ENCODE results near the gene TMEM201. TPM values are rescaled to one million over a fixed set of nuclear protein-coding genes. Genes with fewer than 3 reads are reported as not detected.

The TMEM201 gene
- total RNA-seq, 1 experiment from 2014 or later = 30.4 TPM

- H3K9me3 Mint-ChIP-seq = no peaks in the 10 kb centered on the region
- peaks cover 26% of the 10 kb centered on the region for H3K4me1 Mint-ChIP-seq
- H3K36me3 Mint-ChIP-seq = peaks cover 7% of the 10 kb centered on the region
- no peaks in the 10 kb centered on the region for H3K27me3 Mint-ChIP-seq (ENCODE audit: low read depth)
- H3K4me3 Mint-ChIP-seq = no peak overlapping the region
- ChIA-PET CTCF (interaction anchor here (3.0 kb wide), 1 partner anchor 20 kb away, joined by 10 read pairs; no protein-coding TSS in a partner anchor), POLR2A (no interaction called here)
- DNase-seq (ENCODE audit: low spot score) (no peak), ATAC-seq (no peak)
- peak overlapping the region; percentile 32; the same call in 1 of the 2 replicates for H3K27ac Mint-ChIP-seq
- TF ChIP-seq E2F4 (CRISPR knock-in tag; IDR thresholded peaks at IDR 0.05; ENCODE audit: borderline replicate concordance, low read depth) (no peak), ZNF423 (CRISPR knock-in tag; IDR thresholded peaks at IDR 0.05) (no peak), CBFB (CRISPR knock-in tag; IDR thresholded peaks at IDR 0.05; ENCODE audit: low read depth) (no peak), SMAD3 (CRISPR knock-in tag; IDR thresholded peaks at IDR 0.05; ENCODE audit: borderline replicate concordance) (no peak), CREM (CRISPR knock-in tag; IDR thresholded peaks at IDR 0.05) (no peak), STAT6 (CRISPR knock-in tag; conservative IDR thresholded peaks at IDR 0.05; ENCODE audit: low read depth) (no peak), SOX15 (CRISPR knock-in tag; IDR thresholded peaks at IDR 0.05) (no peak), ZMAT4 (CRISPR knock-in tag; IDR thresholded peaks at IDR 0.05) (no peak), E2F1 (CRISPR knock-in tag; IDR thresholded peaks at IDR 0.05) (no peak), PREB (CRISPR knock-in tag; IDR thresholded peaks at IDR 0.05; ENCODE audit: borderline replicate concordance) (no peak), USF2 (CRISPR knock-in tag; IDR thresholded peaks at IDR 0.05) (no peak)
Observed at GRCh38 chr1:9595968-9596340, 7.2 kb downstream of the TMEM201 start.

- CTCF ChIA-PET = interaction anchor here (3.0 kb wide), 1 partner anchor 19 kb away, joined by 10 read pairs; no protein-coding TSS in a partner anchor
Observed at GRCh38 chr1:9596415-9597123, 7.9 kb downstream of the TMEM201 start.

More at GRCh38 chr1:9596415-9597123, 7.9 kb downstream of the TMEM201 start:
- Mint-ChIP-seq H3K9me3 (no peaks in the 10 kb centered on the region), H3K4me3 (no peak overlapping the region), H3K4me1 (peaks cover 22% of the 10 kb centered on the region), H3K27ac (no peak overlapping the region; the same call in 1 of the 2 replicates), H3K36me3 (peaks cover 7% of the 10 kb centered on the region), H3K27me3 (ENCODE audit: low read depth) (no peaks in the 10 kb centered on the region)
- no peak for ATAC-seq
- no peak for DNase-seq (ENCODE audit: low spot score)
- TF ChIP-seq STAT6 (CRISPR knock-in tag; conservative IDR thresholded peaks at IDR 0.05; ENCODE audit: low read depth) (no peak), ARID4B (CRISPR knock-in tag; IDR thresholded peaks at IDR 0.05; ENCODE audit: borderline replicate concordance) (no peak), CREB1 (CRISPR knock-in tag; IDR thresholded peaks at IDR 0.05) (no peak), NFE2L1 (CRISPR knock-in tag; IDR thresholded peaks at IDR 0.05) (no peak), CDX4 (CRISPR knock-in tag; IDR thresholded peaks at IDR 0.05; ENCODE audit: borderline replicate concordance) (no peak)
- POLR2A ChIA-PET = no interaction called here

All from WTC11 (cell line).